HepG2 (cell line): ENCODE data around the gene MLXIPL. TPM values are rescaled to one million over a fixed set of nuclear protein-coding genes. Genes with fewer than 3 reads are reported as not detected.

Experiments
- ATF5 ChIP-seq: sonication (generic); formaldehyde crosslinking; IDR thresholded peaks from 2 replicates; pipeline ENCODE4 v1.4.0; 2020; ENCODE audit warnings: mild to moderate bottlenecking, low read depth, missing genetic modification reagents
- EZH2 ChIP-seq: conservative IDR thresholded peaks from 2 replicates; pipeline ENCODE4 v1.6.1; 2012; ENCODE audit warnings: mild to moderate bottlenecking, low read depth, low read length, moderate library complexity
- JUNB ChIP-seq: sonication (generic); formaldehyde crosslinking; IDR thresholded peaks from 2 replicates; pipeline ENCODE4 v1.8.0; 2022; ENCODE audit warnings: missing genetic modification reagents, mild to moderate bottlenecking, borderline replicate concordance
- KLF13 ChIP-seq: sonication (generic); formaldehyde crosslinking; IDR thresholded peaks from 2 replicates; pipeline ENCODE4 v1.4.0; 2020; ENCODE audit warnings: mild to moderate bottlenecking, missing genetic modification reagents
- NBN ChIP-seq: fragments of 450-650 bp; conservative IDR thresholded peaks from 2 replicates; pipeline ENCODE4 v1.6.1; 2017
- PHF21A ChIP-seq: sonication (generic); formaldehyde crosslinking; IDR thresholded peaks from 2 replicates; pipeline ENCODE4 v1.5.0; 2020; ENCODE audit warnings: mild to moderate bottlenecking, missing genetic modification reagents
- RBM39 ChIP-seq: fragments of 200-400 bp; formaldehyde crosslinking; IDR thresholded peaks from one replicate; pipeline ENCODE4 v1.6.1; 2018; ENCODE audit warnings: antibody characterized with exemption, mild to moderate bottlenecking, low read depth, low read length; ENCODE audit not compliant: poor library complexity, severe bottlenecking
- SOX13 ChIP-seq, 3 experiments: fragments of 450-650 bp in 1 of 3; sonication (generic) in 1 of 3; formaldehyde crosslinking in 1 of 3; IDR thresholded peaks in 2 of 3; conservative IDR thresholded peaks in 1 of 3; 2 replicates each; pipeline versions ENCODE4 v1.5.0 to v1.6.1; 2016 to 2020; ENCODE audit warnings: antibody characterized with exemption in 1 of 3, mild to moderate bottlenecking in 1 of 3, missing compliant biosample characterization in 1 of 3, missing genetic modification reagents in 1 of 3, moderate library complexity in 1 of 3
- TBL1XR1 ChIP-seq: fragments of 150-350 bp; IDR thresholded peaks from 2 replicates; pipeline ENCODE4 v1.6.1; 2014; ENCODE audit warnings: borderline replicate concordance, low read length; ENCODE audit not compliant: partially characterized antibody
- THYN1 ChIP-seq: sonication (generic); formaldehyde crosslinking; IDR thresholded peaks from 2 replicates; pipeline ENCODE4 v1.8.1; 2023; ENCODE audit warnings: low read depth, mild to moderate bottlenecking, moderate library complexity, missing genetic modification reagents, borderline replicate concordance
- ZBTB10 ChIP-seq: sonication (generic); formaldehyde crosslinking; IDR thresholded peaks from 2 replicates; pipeline ENCODE4 v1.4.0; 2020; ENCODE audit warnings: missing genetic modification reagents, borderline replicate concordance
- ZBTB38 ChIP-seq: sonication (generic); formaldehyde crosslinking; IDR thresholded peaks from 2 replicates; pipeline ENCODE4 v1.5.1; 2020; ENCODE audit warnings: mild to moderate bottlenecking, missing genetic modification reagents
- ZNF280B ChIP-seq: sonication (generic); formaldehyde crosslinking; IDR thresholded peaks from 2 replicates; pipeline ENCODE4 v1.5.0; 2020; ENCODE audit warnings: missing genetic modification reagents, mild to moderate bottlenecking, borderline replicate concordance
- ZNF281 ChIP-seq: sonication (generic); formaldehyde crosslinking; IDR thresholded peaks from 2 replicates; pipeline ENCODE4 v1.4.0; 2020; ENCODE audit warnings: missing genetic modification reagents, borderline replicate concordance
- ZNF282 ChIP-seq: fragments of 450-650 bp; IDR thresholded peaks from 2 replicates; pipeline ENCODE4 v1.6.1; 2018; ENCODE audit not compliant: partially characterized antibody
- ZNF367 ChIP-seq: sonication (generic); formaldehyde crosslinking; IDR thresholded peaks from 2 replicates; pipeline ENCODE4 v1.4.0; 2020; ENCODE audit warnings: missing genetic modification reagents, borderline replicate concordance
- ZNF530 ChIP-seq: sonication (generic); formaldehyde crosslinking; IDR thresholded peaks from 2 replicates; pipeline ENCODE4 v1.5.0; 2020; ENCODE audit warnings: low read depth, mild to moderate bottlenecking, missing genetic modification reagents
- ZNF570 ChIP-seq: sonication (generic); formaldehyde crosslinking; IDR thresholded peaks from 2 replicates; pipeline ENCODE4 v1.4.0; 2020; ENCODE audit warnings: mild to moderate bottlenecking, missing genetic modification reagents, borderline replicate concordance
- ZSCAN29 ChIP-seq: sonication (generic); formaldehyde crosslinking; conservative IDR thresholded peaks from 2 replicates; pipeline ENCODE4 v1.4.0; 2020; ENCODE audit warnings: mild to moderate bottlenecking, missing genetic modification reagents
- polyA plus RNA-seq, 8 experiments: library from polyadenylated mRNA; depleted of rRNA in 3 of 8; stranded (reverse) in 7 of 8; unstranded in 1 of 8; fragments of >200 nt; fragmentation: Illumina TruSeq in 4 of 8; extraction: Trizol in 4 of 8; gene quantifications; 2 replicates each; pipeline versions ENCODE4 v1.2.1 to v1.2.3, GENCODE V29; 2011 to 2016; ENCODE audit warnings: low read depth in 4 of 8, missing spikeins in 1 of 8, mixed read lengths in 1 of 8; ENCODE audit not compliant: insufficient read depth in 1 of 8
- total RNA-seq, 5 experiments: library from RNA; depleted of rRNA; stranded (reverse); fragments of >200 nt; fragmentation: Illumina TruSeq; extraction: Trizol; gene quantifications; 2 replicates each; pipeline ENCODE4 v1.2.3, GENCODE V29; 2016; ENCODE audit warnings: low read depth in 1 of 5

The MLXIPL gene
- total and polyA plus RNA-seq, 2 of the 13 experiments (the other 11 are each of a cell fraction or from before 2014, with no cell fraction given): 51.6 to 60.1 TPM

- TF ChIP-seq ATF5 (peak; percentile 89; the same call in 1 of the 2 replicates), TBL1XR1 (no peak), NBN (no peak), ZSCAN29 (CRISPR knock-in tag) (0 out of 2 replicates have a peak, but pooled peaks have one; percentile 51), JUNB (peak; percentile 70; the same call in 1 of the 2 replicates), ZNF570 (CRISPR knock-in tag) (no peak), ZNF282 (no peak), KLF13 (peak; percentile 69; the same call in 1 of the 2 replicates), ZNF367 (CRISPR knock-in tag) (peak; percentile 91; the same call in 1 of the 2 replicates), PHF21A (CRISPR knock-in tag) (peak; percentile 11; the same call in 1 of the 2 replicates), THYN1 (CRISPR knock-in tag) (no peak), RBM39 (peak; percentile 53), EZH2 (no peak), ZBTB10 (CRISPR knock-in tag) (peak; percentile 91), ZNF281 (CRISPR knock-in tag) (no peak), SOX13 (IDR thresholded peaks at IDR 0.05) (no peak), SOX13 (CRISPR knock-in tag; conservative IDR thresholded peaks at IDR 0.05 in 1 of 2, IDR thresholded peaks at IDR 0.05 in 1 of 2) (no peak), ZBTB38 (peak; percentile 93), ZNF280B (CRISPR knock-in tag) (peak; percentile 98), ZNF530 (peak; percentile 91)
These were observed 66.7 kb downstream of the MLXIPL start, which contains the start of gene BCL7B (continued) for GRCh38 chr7:73557397-73558257.
